G401 (cell line): Measurements from ENCODE around the gene LCE1A. TPM values are rescaled to one million over a fixed set of nuclear protein-coding genes. Genes with fewer than 3 reads are reported as not detected.

Experiments used
- DNase-seq: peaks from one replicate; pipeline ENCODE4 v3.0.0-alpha.2; 2015; ENCODE audit warnings: low spot score
- in situ Hi-C: cut with HindIII; loops from 2 replicates; pipeline ENCODE4 v1.10.0; 2016; ENCODE audit warnings: low sequenced_read_pairs, mixed read lengths
- total RNA-seq: library from RNA; depleted of rRNA; stranded (reverse); fragments of >200 nt; shearing (Covaris generic); gene quantifications from 2 replicates; pipeline ENCODE4 v1.2.3, GENCODE V29; 2014; rRNA removed

The LCE1A gene
- total RNA-seq, 1 experiment from 2014 or later = not detected

GRCh38 chr1:152866321-152866720, 39.0 kb downstream of the LCE1A start:
- in situ Hi-C loops = no loop called here
- no peak for DNase-seq

DNA sequence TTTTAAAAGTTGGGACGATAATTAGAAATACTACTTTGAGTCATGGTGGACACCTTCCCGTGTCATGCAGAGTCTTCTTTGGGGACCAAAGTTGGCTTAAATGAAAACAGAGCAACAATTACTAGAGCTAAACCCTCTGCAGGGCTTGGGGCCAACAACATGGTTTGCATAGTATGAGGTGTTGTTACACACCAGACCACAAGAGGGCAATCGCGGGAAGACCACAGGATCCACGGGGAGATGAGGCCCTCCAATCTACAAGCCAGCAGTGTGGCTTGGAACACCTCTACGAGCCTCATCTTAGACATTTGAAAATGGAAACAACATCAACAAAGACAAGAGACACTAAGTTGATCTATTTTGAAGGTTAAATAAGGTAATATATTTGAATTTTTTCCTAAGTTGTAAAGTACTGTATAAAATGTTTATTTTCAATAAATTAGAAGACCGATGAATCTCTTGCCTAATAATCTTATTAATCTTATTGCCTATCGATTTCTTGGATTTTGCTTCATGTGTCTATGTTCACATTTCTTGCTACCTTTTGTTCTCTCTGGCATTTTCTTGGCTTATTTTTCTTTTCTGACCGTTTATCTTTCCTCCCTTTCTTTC, 42.6 kb downstream of the LCE1A start:
- in situ Hi-C loops = no loop called here

DNA sequence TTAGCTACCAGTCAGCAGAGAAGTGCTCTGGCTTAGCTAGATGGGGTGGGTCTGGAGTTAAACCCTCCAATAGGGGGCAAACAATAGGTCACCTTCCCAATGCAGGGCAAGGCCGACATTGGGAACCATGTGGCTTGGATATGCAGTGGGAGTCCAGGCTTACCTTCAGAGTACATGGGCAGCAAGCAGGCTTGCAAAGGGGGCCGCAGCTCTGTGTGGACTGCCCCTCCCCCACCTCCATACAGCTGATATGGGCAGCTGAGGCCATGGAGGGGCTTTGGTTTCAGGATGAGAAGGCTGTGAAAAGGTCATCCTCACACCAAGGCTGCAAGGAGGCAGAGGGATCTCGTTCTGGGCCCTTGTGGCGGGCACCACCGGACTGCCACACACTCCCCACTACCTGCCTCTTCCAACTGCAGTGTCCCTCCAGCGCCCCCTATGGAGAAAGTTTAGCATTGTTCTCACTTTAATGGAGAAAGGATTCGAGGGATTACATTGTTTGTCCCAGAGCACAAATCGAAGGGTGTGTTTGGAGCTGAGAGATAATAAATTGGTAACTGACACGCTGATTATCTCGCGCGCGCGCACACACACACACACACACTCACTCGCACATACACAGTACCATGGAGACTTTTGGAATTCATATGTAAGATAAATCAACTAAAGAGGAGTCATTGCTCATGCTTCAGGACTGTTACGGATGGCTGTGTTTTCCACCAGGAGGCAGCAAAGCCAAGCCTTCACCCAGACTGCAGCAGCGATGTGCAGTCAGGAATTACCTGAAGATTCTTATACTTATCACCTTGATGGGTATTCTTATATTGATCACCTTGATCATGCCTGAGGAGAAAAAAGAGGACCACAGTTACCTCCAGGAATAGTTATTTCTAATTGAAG, 43.8 kb downstream of the LCE1A start:
- peak; percentile 2 for DNase-seq
- in situ Hi-C loops = no loop called here

More for the DNA sequence above, 42.6 kb downstream of the LCE1A start:
- peak; percentile 37 for DNase-seq

DNA sequence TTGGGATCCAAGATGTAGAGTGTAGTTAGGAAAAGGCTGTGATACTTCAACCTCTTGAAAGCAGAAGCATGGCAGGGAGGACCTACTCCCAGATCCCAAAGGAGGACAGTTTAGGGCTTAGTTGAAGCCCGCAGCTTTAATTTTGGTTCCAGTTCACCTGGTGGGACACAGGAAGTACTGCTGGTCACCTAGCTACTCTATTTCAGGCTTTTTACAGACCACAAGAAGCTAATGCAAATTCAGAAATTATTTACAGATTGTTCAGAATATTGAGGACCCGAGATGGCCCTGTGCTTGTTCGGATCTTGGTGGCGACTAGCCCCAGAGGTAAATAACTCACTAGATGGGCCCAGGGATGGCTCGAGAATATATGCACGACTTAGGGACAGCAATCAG, 44.5 kb downstream of the LCE1A start:
- no peak for DNase-seq
- in situ Hi-C loops = no loop called here

DNA sequence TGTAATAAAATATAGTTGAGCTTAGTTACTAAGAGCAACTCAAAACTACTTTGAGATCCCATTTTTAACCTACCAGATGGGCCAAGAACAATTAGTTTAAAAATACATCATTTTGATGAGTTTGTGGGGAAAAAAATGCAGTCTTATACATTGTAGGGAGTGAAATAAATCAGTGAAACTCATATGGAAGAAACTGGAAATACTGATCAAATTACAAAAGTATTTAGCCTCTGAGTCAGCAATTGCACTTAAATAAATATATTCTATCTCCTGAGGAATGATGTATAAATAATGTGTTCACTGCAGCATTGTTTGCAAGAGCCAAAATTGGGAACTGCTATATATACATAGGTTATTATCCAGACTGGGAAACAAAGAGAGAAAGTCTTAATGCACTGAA, 46.2 kb downstream of the LCE1A start:
- in situ Hi-C loops = no loop called here
- DNase-seq = no peak

- in situ Hi-C loops = no loop called here
- no peak for DNase-seq
Observed at GRCh38 chr1:152876827-152877226, 49.6 kb downstream of the LCE1A start.

Other genes starting within 250 kb of the LCE1A start
- not detected in 2 replicates for gene LCE3D, start 247.0 kb upstream of the LCE1A start, total RNA-seq
- gene LCE3C, start 227.2 kb upstream of the LCE1A start, total RNA-seq = not detected in 2 replicates
- not detected in 2 replicates for gene LCE3B, start 213.7 kb upstream of the LCE1A start, total RNA-seq
- not detected in 2 replicates for gene LCE3A, start 204.4 kb upstream of the LCE1A start, total RNA-seq
- gene LCE2D, start 164.1 kb upstream of the LCE1A start, total RNA-seq = not detected in 2 replicates
- not detected in 2 replicates for gene LCE2C, start 152.2 kb upstream of the LCE1A start, total RNA-seq
- gene LCE2B, start 141.3 kb upstream of the LCE1A start, total RNA-seq = not detected in 2 replicates
- not detected in 2 replicates for gene LCE2A, start 129.1 kb upstream of the LCE1A start, total RNA-seq
- not detected in 2 replicates for gene LCE4A, start 119.3 kb upstream of the LCE1A start, total RNA-seq
- gene KPRP, start 69.4 kb upstream of the LCE1A start, total RNA-seq = not detected in 2 replicates
- gene LCE1F, start 52.3 kb upstream of the LCE1A start, total RNA-seq = not detected in 2 replicates
- not detected in 2 replicates for gene LCE1E, start 41.2 kb upstream of the LCE1A start, total RNA-seq
- not detected in 2 replicates for gene LCE1D, start 30.8 kb upstream of the LCE1A start, total RNA-seq
- gene LCE1C, start 20.8 kb upstream of the LCE1A start, total RNA-seq = not detected in 2 replicates
- gene LCE1B, start 15.5 kb upstream of the LCE1A start, total RNA-seq = not detected in 2 replicates
- not detected in 2 replicates for gene LCE6A, start 15.4 kb downstream of the LCE1A start, total RNA-seq
- not detected in 2 replicates for gene LCE7A, start 32.5 kb downstream of the LCE1A start, total RNA-seq
- gene SMCP, start 50.8 kb downstream of the LCE1A start, total RNA-seq = not detected in 2 replicates
- not detected in 2 replicates for gene IVL, start 81.1 kb downstream of the LCE1A start, total RNA-seq
- not detected in 2 replicates for gene SPRR5, start 119.7 kb downstream of the LCE1A start, total RNA-seq
- gene SPRR4, start 143.2 kb downstream of the LCE1A start, total RNA-seq = not detected in 2 replicates
- gene SPRR1A, start 156.6 kb downstream of the LCE1A start, total RNA-seq = not detected in 2 replicates
- gene SPRR3, start 174.3 kb downstream of the LCE1A start, total RNA-seq = not detected in 2 replicates
- gene SPRR1B, start 203.7 kb downstream of the LCE1A start, total RNA-seq = not detected in 2 replicates
- gene SPRR2D, start 213.6 kb downstream of the LCE1A start, total RNA-seq = not detected in 2 replicates
- gene SPRR2A, start 230.0 kb downstream of the LCE1A start, total RNA-seq = not detected in 2 replicates
- gene SPRR2B, start 244.1 kb downstream of the LCE1A start, total RNA-seq = not detected in 2 replicates